Measurements from ENCODE around the gene CTTN.

Gene CTTN

DNA sequence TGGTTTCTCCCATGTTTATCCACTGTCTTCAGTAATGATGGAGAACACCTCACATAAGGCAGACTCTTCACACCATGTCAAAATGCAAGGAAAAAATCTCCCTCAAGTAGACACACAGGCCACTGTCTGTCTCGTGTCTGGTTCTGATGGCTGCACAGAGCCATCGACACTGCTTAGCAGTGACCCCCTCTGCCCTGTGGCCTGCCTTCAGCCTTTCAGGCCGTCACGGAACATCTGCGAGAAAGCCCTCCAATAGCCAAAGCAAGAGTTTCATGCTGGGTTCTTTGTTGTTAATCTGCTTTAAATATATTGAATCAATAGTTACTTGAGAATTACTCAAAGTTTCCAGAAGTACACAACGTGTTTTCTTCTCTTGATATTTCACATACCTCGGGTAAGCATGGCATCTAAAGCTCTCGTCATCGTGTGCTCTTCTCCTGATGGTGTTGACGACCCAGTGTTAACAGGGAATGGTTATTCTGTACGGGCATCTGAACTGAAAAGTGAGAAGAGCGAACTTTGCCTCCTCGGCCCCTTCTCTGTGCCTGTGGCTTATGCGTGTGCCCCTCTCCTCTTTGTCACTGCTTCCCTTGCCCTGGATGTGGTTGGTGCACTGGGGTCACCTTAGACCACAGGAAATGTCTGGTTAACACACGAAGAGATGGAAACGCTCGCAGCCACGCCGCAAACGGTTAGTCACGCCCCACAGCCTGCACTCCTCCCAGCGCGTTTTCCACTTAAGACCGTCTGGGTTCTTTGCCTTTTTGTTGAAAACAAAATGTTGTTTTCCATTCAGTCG lies 33.4 kb upstream of the CTTN start:
- Mint-ChIP-seq H3K4me3 (peak overlapping the region; percentile 76 to 82), H3K27ac (peak overlapping the region; percentile 84 to 85), H3K36me3 (ENCODE audit: insufficient read depth) (peaks cover 24% of the 10 kb centered on the region), H3K4me1 (ENCODE audit: low read depth in 2 of 2) (peaks cover 22 to 27% of the 10 kb centered on the region in 2 donors), H3K9me3 (no peaks in the 10 kb centered on the region), H3K27me3 (no peaks in the 10 kb centered on the region)
- DNase-seq (peak; percentile 28 to 42 (median 33)), ATAC-seq (replicated peaks) (peak; percentile 95)

GRCh38 chr11:70365544-70365927 lies 32.8 kb upstream of the CTTN start:
- peaks cover 22 to 27% of the 10 kb centered on the region in 2 donors for H3K4me1 Mint-ChIP-seq (ENCODE audit: low read depth in 2 of 2)
- H3K36me3 Mint-ChIP-seq (ENCODE audit: insufficient read depth): peaks cover 20% of the 10 kb centered on the region
- no peaks in the 10 kb centered on the region for H3K9me3 Mint-ChIP-seq
- H3K27me3 Mint-ChIP-seq: no peaks in the 10 kb centered on the region
- no peak for ATAC-seq (replicated peaks)
- DNase-seq: no peak
- peak overlapping the region; percentile 84 to 85 for H3K27ac Mint-ChIP-seq
- peak overlapping the region; percentile 76 to 82 for H3K4me3 Mint-ChIP-seq

- DNase-seq (no peak), ATAC-seq (replicated peaks) (no peak)
- Mint-ChIP-seq H3K36me3 (ENCODE audit: insufficient read depth) (peaks cover 17% of the 10 kb centered on the region), H3K9me3 (peaks cover 0 to 3% of the 10 kb centered on the region in 2 donors), H3K4me3 (peak overlapping the region in 1 of 2 donors; percentile 14), H3K4me1 (ENCODE audit: low read depth in 2 of 2) (peaks cover 25 to 32% of the 10 kb centered on the region in 2 donors), H3K27ac (no peak overlapping the region), H3K27me3 (no peaks in the 10 kb centered on the region)
These were observed 31.3 kb upstream of the CTTN start for GRCh38 chr11:70367071-70367470.

DNA sequence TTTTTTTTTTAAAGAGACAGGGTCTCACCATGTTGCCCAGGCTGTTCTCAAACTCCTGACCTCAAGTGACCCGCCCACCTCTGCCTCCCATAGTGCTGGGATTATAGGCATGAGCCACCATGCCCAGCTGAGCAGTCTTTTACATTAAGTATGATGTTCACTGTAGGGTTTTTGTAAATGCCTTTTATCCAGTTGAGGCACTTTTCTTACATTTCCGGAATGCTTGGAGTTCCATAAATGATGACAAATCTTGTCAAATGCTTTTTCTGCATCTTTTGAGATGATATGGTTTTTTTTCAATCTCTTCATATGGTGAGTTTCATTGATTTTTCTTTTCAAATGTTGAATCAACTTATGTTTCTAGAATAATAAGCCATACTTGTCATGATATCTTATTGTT lies 29.4 kb upstream of the CTTN start:
- Mint-ChIP-seq H3K36me3 (ENCODE audit: insufficient read depth) (peaks cover 16% of the 10 kb centered on the region), H3K27me3 (no peaks in the 10 kb centered on the region), H3K27ac (no peak overlapping the region), H3K4me3 (no peak overlapping the region), H3K9me3 (peaks cover 0 to 3% of the 10 kb centered on the region in 2 donors), H3K4me1 (ENCODE audit: low read depth in 2 of 2) (peaks cover 25 to 32% of the 10 kb centered on the region in 2 donors)
- ATAC-seq (replicated peaks) (no peak), DNase-seq (no peak)

GRCh38 chr11:70371241-70371640 lies 27.1 kb upstream of the CTTN start:
- DNase-seq (no peak), ATAC-seq (replicated peaks) (no peak)
- peaks cover 26% of the 10 kb centered on the region for H3K36me3 Mint-ChIP-seq (ENCODE audit: insufficient read depth)
- H3K4me3 Mint-ChIP-seq: no peak overlapping the region
- no peak overlapping the region for H3K27ac Mint-ChIP-seq
- H3K4me1 Mint-ChIP-seq (ENCODE audit: low read depth in 2 of 2): peaks cover 6 to 12% of the 10 kb centered on the region in 2 donors
- H3K27me3 Mint-ChIP-seq: no peaks in the 10 kb centered on the region
- peaks cover 0 to 3% of the 10 kb centered on the region in 2 donors for H3K9me3 Mint-ChIP-seq

GRCh38 chr11:70372076-70372475 lies 26.3 kb upstream of the CTTN start:
- H3K27ac Mint-ChIP-seq: no peak overlapping the region
- H3K4me3 Mint-ChIP-seq: no peak overlapping the region
- ATAC-seq (replicated peaks): no peak
- peaks cover 35% of the 10 kb centered on the region for H3K36me3 Mint-ChIP-seq (ENCODE audit: insufficient read depth)
- H3K4me1 Mint-ChIP-seq (ENCODE audit: low read depth in 2 of 2): peaks cover 4 to 10% of the 10 kb centered on the region in 2 donors
- no peak for DNase-seq
- no peaks in the 10 kb centered on the region for H3K27me3 Mint-ChIP-seq
- H3K9me3 Mint-ChIP-seq: peaks cover 0 to 3% of the 10 kb centered on the region in 2 donors

- H3K27me3 Mint-ChIP-seq: no peaks in the 10 kb centered on the region
- peaks cover 0 to 2% of the 10 kb centered on the region in 2 donors for H3K4me1 Mint-ChIP-seq (ENCODE audit: low read depth in 2 of 2)
- no peak for ATAC-seq (replicated peaks)
- H3K9me3 Mint-ChIP-seq: no peaks in the 10 kb centered on the region
- no peak overlapping the region for H3K4me3 Mint-ChIP-seq
- no peak for DNase-seq
- H3K27ac Mint-ChIP-seq: no peak overlapping the region
- peaks cover 46% of the 10 kb centered on the region for H3K36me3 Mint-ChIP-seq (ENCODE audit: insufficient read depth)
These were observed 21.7 kb upstream of the CTTN start for GRCh38 chr11:70376621-70377020.

GRCh38 chr11:70377645-70378044 lies 20.7 kb upstream of the CTTN start:
- peaks cover 41% of the 10 kb centered on the region for H3K36me3 Mint-ChIP-seq (ENCODE audit: insufficient read depth)
- H3K27me3 Mint-ChIP-seq: no peaks in the 10 kb centered on the region
- H3K4me1 Mint-ChIP-seq (ENCODE audit: low read depth in 2 of 2): peaks cover 0 to 2% of the 10 kb centered on the region in 2 donors
- ATAC-seq (replicated peaks) (no peak), DNase-seq (no peak)
- H3K4me3 Mint-ChIP-seq: no peak overlapping the region
- no peaks in the 10 kb centered on the region for H3K9me3 Mint-ChIP-seq
- no peak overlapping the region for H3K27ac Mint-ChIP-seq

GRCh38 chr11:70378506-70379134 lies 19.7 kb upstream of the CTTN start:
- Mint-ChIP-seq H3K9me3 (no peaks in the 10 kb centered on the region), H3K27ac (no peak overlapping the region), H3K27me3 (no peaks in the 10 kb centered on the region), H3K36me3 (ENCODE audit: insufficient read depth) (peaks cover 36% of the 10 kb centered on the region), H3K4me3 (no peak overlapping the region), H3K4me1 (ENCODE audit: low read depth in 2 of 2) (peaks cover 0 to 2% of the 10 kb centered on the region in 2 donors)
- ATAC-seq (replicated peaks) (no peak), DNase-seq (no peak)

DNA sequence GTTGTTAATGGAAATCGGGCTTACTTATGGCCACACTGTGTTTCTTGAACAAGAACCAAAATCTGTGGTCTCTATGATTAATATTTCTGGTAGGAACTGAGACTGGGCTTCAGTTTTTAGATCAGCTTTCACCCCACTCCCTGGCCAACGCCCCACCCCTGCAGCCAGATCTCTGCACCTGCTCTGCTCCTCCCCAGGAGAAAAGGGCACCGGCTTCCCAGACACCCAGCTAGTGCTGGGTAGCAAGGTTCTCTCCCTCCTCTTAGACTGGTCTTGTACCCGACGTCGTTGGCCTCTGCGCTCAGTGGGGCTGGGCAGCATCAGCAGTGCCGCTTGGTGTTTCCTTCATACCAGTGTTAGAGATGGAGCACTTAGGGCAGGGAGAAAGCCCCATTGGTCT lies 17.0 kb upstream of the CTTN start:
- H3K36me3 Mint-ChIP-seq (ENCODE audit: insufficient read depth): peaks cover 28% of the 10 kb centered on the region
- H3K4me3 Mint-ChIP-seq: no peak overlapping the region

GRCh38 chr11:70381872-70382861 lies 16.2 kb upstream of the CTTN start:
- peaks cover 0 to 2% of the 10 kb centered on the region in 2 donors for H3K4me1 Mint-ChIP-seq (ENCODE audit: low read depth in 2 of 2)
- no peaks in the 10 kb centered on the region for H3K27me3 Mint-ChIP-seq
- no peaks in the 10 kb centered on the region for H3K9me3 Mint-ChIP-seq
- H3K36me3 Mint-ChIP-seq (ENCODE audit: insufficient read depth): peaks cover 20% of the 10 kb centered on the region
- no peak for DNase-seq
- peak overlapping the region in 1 of 2 donors; percentile 35 for H3K27ac Mint-ChIP-seq
- H3K4me3 Mint-ChIP-seq: no peak overlapping the region
- ATAC-seq (replicated peaks): no peak

More for the DNA sequence above, 17.0 kb upstream of the CTTN start:
- H3K27me3 Mint-ChIP-seq: no peaks in the 10 kb centered on the region
- ATAC-seq (replicated peaks): no peak
- no peaks in the 10 kb centered on the region for H3K9me3 Mint-ChIP-seq
- DNase-seq: no peak
- H3K27ac Mint-ChIP-seq: peak overlapping the region in 1 of 2 donors; percentile 35
- H3K4me1 Mint-ChIP-seq (ENCODE audit: low read depth in 2 of 2): peaks cover 0 to 2% of the 10 kb centered on the region in 2 donors

DNA sequence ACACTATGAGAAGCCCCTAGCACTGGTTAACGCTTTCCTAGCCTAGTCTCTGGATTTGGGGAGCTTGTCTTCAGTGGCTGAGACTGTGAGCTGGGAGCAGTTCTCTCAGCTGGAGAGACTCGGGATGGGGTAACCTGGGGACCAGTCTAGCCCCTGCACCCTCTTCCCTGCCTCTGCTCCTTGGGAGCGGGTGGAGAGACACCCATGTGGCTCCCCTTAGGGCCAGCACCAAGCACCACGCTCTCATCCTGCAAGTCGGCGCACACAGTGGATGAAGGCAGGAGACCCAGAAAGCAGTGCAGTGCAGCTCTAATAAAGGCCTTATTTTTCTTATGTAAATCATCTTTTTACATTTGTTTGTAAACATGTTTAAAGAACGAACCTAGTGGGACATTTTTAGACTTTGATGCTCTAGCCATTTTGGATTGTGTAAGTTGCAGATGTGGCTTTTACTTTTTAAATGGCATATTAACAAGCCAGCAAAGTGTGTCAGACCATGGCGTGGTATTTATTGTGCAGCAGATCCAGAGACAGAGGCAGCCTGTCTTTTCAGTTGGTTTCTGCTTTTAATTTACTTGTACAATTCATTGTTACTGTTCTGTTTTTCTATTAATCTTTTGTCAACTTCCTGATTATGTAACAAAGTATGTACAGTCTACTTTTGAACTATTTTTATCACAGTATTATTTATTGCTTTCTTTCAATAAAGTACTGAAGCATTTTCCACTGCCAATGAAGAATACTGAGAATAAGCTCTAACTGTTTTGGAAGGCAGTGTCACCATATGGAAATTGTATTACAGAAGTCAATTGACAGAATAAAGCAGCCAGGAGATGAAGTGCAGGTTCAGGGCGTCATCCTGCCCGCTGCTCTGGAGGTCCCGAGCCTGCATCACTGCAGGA lies 14.4 kb upstream of the CTTN start:
- H3K27me3 Mint-ChIP-seq: no peaks in the 10 kb centered on the region
- peaks cover 0 to 2% of the 10 kb centered on the region in 2 donors for H3K4me1 Mint-ChIP-seq (ENCODE audit: low read depth in 2 of 2)
- H3K36me3 Mint-ChIP-seq (ENCODE audit: insufficient read depth): peaks cover 14% of the 10 kb centered on the region
- no peak overlapping the region for H3K27ac Mint-ChIP-seq
- no peaks in the 10 kb centered on the region for H3K9me3 Mint-ChIP-seq
- H3K4me3 Mint-ChIP-seq: no peak overlapping the region
- DNase-seq (no peak), ATAC-seq (replicated peaks) (no peak)

Data from effector memory CD8-positive, alpha-beta T cell (primary cell).